ENCODE data around the gene RIPPLY1.

GRCh38 chrX:106905064-106905708, 2.0 kb upstream of the RIPPLY1 start:
- TF ChIP-seq CTCF (conservative IDR thresholded peaks at IDR 0.05 in 1 of 2, IDR thresholded peaks at IDR 0.05 in 1 of 2; ENCODE audit: low read depth in 1 of 2, low read length in 2 of 2) (no peak), EZH2 (IDR thresholded peaks at IDR 0.05; ENCODE audit: low read length, missing control alignments) (no peak)

Data from fibroblast of lung (primary cell).